ENCODE measurements around the gene MSX2.

MSX2 gene

GRCh38 chr5:174726916-174727793, 2.8 kb downstream of the MSX2 start:
- no peak for TF ChIP-seq POLR2AphosphoS5 (IDR thresholded peaks at IDR 0.05; ENCODE audit: low read depth, low read length)
- no peak for TF ChIP-seq TAF1 (IDR thresholded peaks at IDR 0.05; ENCODE audit: borderline replicate concordance, low read depth, low read length)
- no peak for TF ChIP-seq POLR2A (IDR thresholded peaks at IDR 0.05; ENCODE audit: low read depth, low read length)
- FAIRE-seq = no peak

GRCh38 chr5:174727794-174728680, 3.7 kb downstream of the MSX2 start:
- FAIRE-seq (no peak), DNase-seq (ENCODE audit: insufficient read length) (no peak)
- TF ChIP-seq POLR2A (IDR thresholded peaks at IDR 0.05; ENCODE audit: low read depth, low read length) (no peak), TAF1 (IDR thresholded peaks at IDR 0.05; ENCODE audit: borderline replicate concordance, low read depth, low read length) (no peak)

More at GRCh38 chr5:174726916-174727793, 2.8 kb downstream of the MSX2 start:
- DNase-seq (ENCODE audit: insufficient read length) = no peak

- FAIRE-seq (no peak), DNase-seq (ENCODE audit: insufficient read length) (no peak)
- TF ChIP-seq POLR2A (IDR thresholded peaks at IDR 0.05; ENCODE audit: low read depth, low read length) = no peak
- TF ChIP-seq TAF1 (IDR thresholded peaks at IDR 0.05; ENCODE audit: borderline replicate concordance, low read depth, low read length) = no peak
- no peak for TF ChIP-seq POLR2AphosphoS5 (IDR thresholded peaks at IDR 0.05; ENCODE audit: low read depth, low read length)
These were observed 4.8 kb downstream of the MSX2 start for GRCh38 chr5:174729075-174729680.

- FAIRE-seq = no peak
- TF ChIP-seq TAF1 (IDR thresholded peaks at IDR 0.05; ENCODE audit: borderline replicate concordance, low read depth, low read length) = no peak
- TF ChIP-seq POLR2A (IDR thresholded peaks at IDR 0.05; ENCODE audit: low read depth, low read length) = no peak
These were observed 7.0 kb downstream of the MSX2 start for GRCh38 chr5:174731214-174732035.

GRCh38 chr5:174732036-174733020, 7.9 kb downstream of the MSX2 start:
- no peak for FAIRE-seq
- TF ChIP-seq TAF1 (IDR thresholded peaks at IDR 0.05; ENCODE audit: borderline replicate concordance, low read depth, low read length) (no peak), POLR2A (IDR thresholded peaks at IDR 0.05; ENCODE audit: low read depth, low read length) (no peak), POLR2AphosphoS5 (IDR thresholded peaks at IDR 0.05; ENCODE audit: low read depth, low read length) (no peak)

More at GRCh38 chr5:174731214-174732035, 7.0 kb downstream of the MSX2 start:
- DNase-seq (ENCODE audit: insufficient read length) = no peak

GRCh38 chr5:174733091-174733690, 8.8 kb downstream of the MSX2 start:
- DNase-seq (ENCODE audit: insufficient read length) (no peak), FAIRE-seq (no peak)
- TF ChIP-seq POLR2AphosphoS5 (IDR thresholded peaks at IDR 0.05; ENCODE audit: low read depth, low read length) (no peak), POLR2A (IDR thresholded peaks at IDR 0.05; ENCODE audit: low read depth, low read length) (no peak), TAF1 (IDR thresholded peaks at IDR 0.05; ENCODE audit: borderline replicate concordance, low read depth, low read length) (no peak)

More at GRCh38 chr5:174732036-174733020, 7.9 kb downstream of the MSX2 start:
- no peak for DNase-seq (ENCODE audit: insufficient read length)

GRCh38 chr5:174733836-174734235, 9.5 kb downstream of the MSX2 start:
- TF ChIP-seq POLR2A (IDR thresholded peaks at IDR 0.05; ENCODE audit: low read depth, low read length) (no peak), POLR2AphosphoS5 (IDR thresholded peaks at IDR 0.05; ENCODE audit: low read depth, low read length) (no peak), TAF1 (IDR thresholded peaks at IDR 0.05; ENCODE audit: borderline replicate concordance, low read depth, low read length) (no peak)
- FAIRE-seq (no peak), DNase-seq (ENCODE audit: insufficient read length) (no peak)

GRCh38 chr5:174734571-174735497, 10.5 kb downstream of the MSX2 start:
- TF ChIP-seq POLR2A (IDR thresholded peaks at IDR 0.05; ENCODE audit: low read depth, low read length) (no peak), POLR2AphosphoS5 (IDR thresholded peaks at IDR 0.05; ENCODE audit: low read depth, low read length) (no peak), TAF1 (IDR thresholded peaks at IDR 0.05; ENCODE audit: borderline replicate concordance, low read depth, low read length) (no peak)
- no peak for FAIRE-seq
- no peak for DNase-seq (ENCODE audit: insufficient read length)

Measured in GM12892 (cell line).